HEK293 (cell line): ENCODE data around the gene TMEM145.

Experiments
- CTCF ChIA-PET: fragments of 350-600 bp; formaldehyde crosslinking; extraction: SDS; loops from one replicate; lab custom pipeline; 2021; ENCODE audit warnings: antibody characterized with exemption; lab: Yijun Ruan, JAX
- POLR2A ChIA-PET: fragments of 300-600 bp; formaldehyde crosslinking; extraction: SDS; loops from one replicate; lab custom pipeline; 2020; ENCODE audit warnings: antibody characterized with exemption, inconsistent platforms; lab: Yijun Ruan, JAX
- H3K27ac ChIP-seq: fragments of 200-500 bp; sonication (Bioruptor generic); 2 replicates; pipeline ENCODE4 v1.5.1; 2014; ENCODE audit warnings: low read depth, low read length, control low read depth, inconsistent platforms; ENCODE audit errors: extremely low read depth
- H3K36me3 ChIP-seq, 2 experiments: fragments of 200-500 bp in 1 of 2; sonication (Bioruptor generic) in 1 of 2; 1 replicate in 1 of 2; 2 replicates in 1 of 2; pipeline ENCODE4 v1.5.1; 2014 to 2017; ENCODE audit warnings: inconsistent platforms in 2 of 2, low read length in 2 of 2; ENCODE audit not compliant: control insufficient read depth in 2 of 2, insufficient read depth in 1 of 2
- H3K4me1 ChIP-seq: fragments of 200-500 bp; sonication (Bioruptor generic); 2 replicates; pipeline ENCODE4 v1.5.1; 2014; ENCODE audit warnings: mild to moderate bottlenecking, low read length, inconsistent platforms; ENCODE audit not compliant: control insufficient read depth, insufficient read depth
- H3K4me3 ChIP-seq: 2 replicates; pipeline ENCODE4 v1.5.1; 2011; ENCODE audit warnings: low read depth, mild to moderate bottlenecking, control low read depth, low read length, moderate library complexity
- H3K9me3 ChIP-seq: fragments of 200-500 bp; sonication (Bioruptor generic); 2 replicates; pipeline ENCODE4 v1.5.1; 2014; ENCODE audit warnings: low read depth, low read length, inconsistent platforms; ENCODE audit not compliant: control insufficient read depth, insufficient read depth
- GLIS1 ChIP-seq: fragments of 450-650 bp; formaldehyde crosslinking; IDR thresholded peaks from 2 replicates; pipeline ENCODE4 v1.5.1; 2016; ENCODE audit warnings: missing biosample characterization, missing genetic modification characterization
- GLIS2 ChIP-seq: fragments of 450-650 bp; formaldehyde crosslinking; IDR thresholded peaks from 2 replicates; pipeline ENCODE4 v1.5.1; 2016; ENCODE audit warnings: missing biosample characterization, missing genetic modification characterization
- IKZF3 ChIP-seq: fragments of 450-650 bp; IDR thresholded peaks from 2 replicates; pipeline ENCODE4 v1.5.0; 2018; ENCODE audit warnings: missing biosample characterization, mild to moderate bottlenecking, missing genetic modification characterization, moderate library complexity
- KLF17 ChIP-seq: fragments of 450-650 bp; formaldehyde crosslinking; IDR thresholded peaks from 2 replicates; pipeline ENCODE4 v1.5.1; 2016; ENCODE audit warnings: missing biosample characterization, missing genetic modification characterization
- KLF7 ChIP-seq: fragments of 450-650 bp; formaldehyde crosslinking; IDR thresholded peaks from 2 replicates; pipeline ENCODE4 v1.5.1; 2016; ENCODE audit warnings: missing biosample characterization, missing genetic modification characterization, borderline replicate concordance
- YY2 ChIP-seq: fragments of 450-650 bp; formaldehyde crosslinking; IDR thresholded peaks from 2 replicates; pipeline ENCODE4 v1.5.1; 2016; ENCODE audit warnings: missing biosample characterization, missing genetic modification characterization
- ZBTB48 ChIP-seq: fragments of 450-650 bp; formaldehyde crosslinking; IDR thresholded peaks from 2 replicates; pipeline ENCODE4 v1.5.1; 2016; ENCODE audit warnings: missing biosample characterization, missing genetic modification characterization
- ZBTB8A ChIP-seq: fragments of 450-650 bp; formaldehyde crosslinking; IDR thresholded peaks from 2 replicates; pipeline ENCODE4 v1.5.1; 2016; ENCODE audit warnings: missing biosample characterization, missing genetic modification characterization
- ZFP69B ChIP-seq: fragments of 450-650 bp; formaldehyde crosslinking; IDR thresholded peaks from 2 replicates; pipeline ENCODE4 v1.5.1; 2016; ENCODE audit warnings: missing biosample characterization, missing genetic modification characterization
- ZNF10 ChIP-seq: fragments of 450-650 bp; formaldehyde crosslinking; IDR thresholded peaks from 2 replicates; pipeline ENCODE4 v1.5.1; 2017; ENCODE audit warnings: missing biosample characterization, missing genetic modification characterization
- ZNF23 ChIP-seq: fragments of 450-650 bp; formaldehyde crosslinking; IDR thresholded peaks from 2 replicates; pipeline ENCODE4 v1.5.1; 2016; ENCODE audit warnings: missing biosample characterization, missing genetic modification characterization, borderline replicate concordance
- ZNF354C ChIP-seq: fragments of 450-650 bp; formaldehyde crosslinking; IDR thresholded peaks from 2 replicates; pipeline ENCODE4 v1.5.1; 2016; ENCODE audit warnings: missing biosample characterization, missing genetic modification characterization, low read depth, borderline replicate concordance
- ZNF366 ChIP-seq: fragments of 450-650 bp; formaldehyde crosslinking; conservative IDR thresholded peaks from 2 replicates; pipeline ENCODE4 v1.5.1; 2016; ENCODE audit warnings: missing biosample characterization, missing genetic modification characterization
- ZNF521 ChIP-seq: fragments of 450-650 bp; formaldehyde crosslinking; IDR thresholded peaks from 2 replicates; pipeline ENCODE4 v1.5.1; 2017; ENCODE audit warnings: missing biosample characterization, mild to moderate bottlenecking, missing genetic modification characterization
- ZNF530 ChIP-seq: fragments of 450-650 bp; formaldehyde crosslinking; IDR thresholded peaks from 2 replicates; pipeline ENCODE4 v1.5.1; 2016; ENCODE audit warnings: low read depth, missing biosample characterization, missing genetic modification characterization
- ZNF561 ChIP-seq: fragments of 450-650 bp; IDR thresholded peaks from 2 replicates; pipeline ENCODE4 v1.5.1; 2018; ENCODE audit warnings: missing biosample characterization, missing genetic modification characterization, borderline replicate concordance
- ZNF623 ChIP-seq: fragments of 450-650 bp; formaldehyde crosslinking; IDR thresholded peaks from 2 replicates; pipeline ENCODE4 v1.5.1; 2016; ENCODE audit warnings: missing biosample characterization, missing genetic modification characterization
- ZNF624 ChIP-seq: fragments of 450-650 bp; formaldehyde crosslinking; IDR thresholded peaks from 2 replicates; pipeline ENCODE4 v1.5.1; 2017; ENCODE audit warnings: missing biosample characterization, missing genetic modification characterization
- ZNF629 ChIP-seq: fragments of 450-650 bp; formaldehyde crosslinking; IDR thresholded peaks from 2 replicates; pipeline ENCODE4 v1.5.1; 2017; ENCODE audit warnings: missing biosample characterization, missing genetic modification characterization
- ZNF830 ChIP-seq: fragments of 450-650 bp; IDR thresholded peaks from 2 replicates; pipeline ENCODE4 v1.5.0; 2018; ENCODE audit warnings: missing biosample characterization, missing genetic modification characterization, low read depth, mild to moderate bottlenecking, moderate library complexity
- ZNF837 ChIP-seq: fragments of 450-650 bp; formaldehyde crosslinking; IDR thresholded peaks from 2 replicates; pipeline ENCODE4 v1.5.1; 2016; ENCODE audit warnings: missing biosample characterization, missing genetic modification characterization
- ZNF843 ChIP-seq: fragments of 450-650 bp; formaldehyde crosslinking; IDR thresholded peaks from 2 replicates; pipeline ENCODE4 v1.5.1; 2016; ENCODE audit warnings: missing biosample characterization, missing genetic modification characterization
- ZSCAN4 ChIP-seq: fragments of 450-650 bp; formaldehyde crosslinking; IDR thresholded peaks from 2 replicates; pipeline ENCODE4 v1.5.1; 2017; ENCODE audit warnings: missing biosample characterization, missing genetic modification characterization
- TF ChIP-seq, protein P1 (sequence below): fragments of 450-650 bp; formaldehyde crosslinking; IDR thresholded peaks from 2 replicates; pipeline ENCODE4 v1.5.1; 2016; ENCODE audit warnings: missing biosample characterization, missing genetic modification characterization

Gene TMEM145

GRCh38 chr19:42286349-42287016 is 26.6 kb upstream of the TMEM145 start (continued):
- TF ChIP-seq KLF17 (tag by site-specific recombination) = 0 out of 2 replicates have a peak, but pooled peaks have one; percentile 25
- no peak for TF ChIP-seq YY2 (tag by site-specific recombination)
- TF ChIP-seq GLIS1 (tag by site-specific recombination) = no peak
- no peak for TF ChIP-seq ZNF23 (tag by site-specific recombination)
- no peak for TF ChIP-seq ZNF561 (tag by site-specific recombination)
- no peak for TF ChIP-seq ZNF623 (tag by site-specific recombination)
- TF ChIP-seq ZNF830 = no peak
- TF ChIP-seq, protein P1, sequence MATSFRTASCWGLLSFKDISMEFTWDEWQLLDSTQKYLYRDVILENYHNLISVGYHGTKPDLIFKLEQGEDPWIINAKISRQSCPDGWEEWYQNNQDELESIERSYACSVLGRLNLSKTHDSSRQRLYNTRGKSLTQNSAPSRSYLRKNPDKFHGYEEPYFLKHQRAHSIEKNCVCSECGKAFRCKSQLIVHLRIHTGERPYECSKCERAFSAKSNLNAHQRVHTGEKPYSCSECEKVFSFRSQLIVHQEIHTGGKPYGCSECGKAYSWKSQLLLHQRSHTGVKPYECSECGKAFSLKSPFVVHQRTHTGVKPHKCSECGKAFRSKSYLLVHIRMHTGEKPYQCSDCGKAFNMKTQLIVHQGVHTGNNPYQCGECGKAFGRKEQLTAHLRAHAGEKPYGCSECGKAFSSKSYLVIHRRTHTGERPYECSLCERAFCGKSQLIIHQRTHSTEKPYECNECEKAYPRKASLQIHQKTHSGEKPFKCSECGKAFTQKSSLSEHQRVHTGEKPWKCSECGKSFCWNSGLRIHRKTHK (tag by site-specific recombination) = no peak
- no peak for TF ChIP-seq KLF7 (tag by site-specific recombination)
- TF ChIP-seq ZBTB8A (tag by site-specific recombination) = no peak
- TF ChIP-seq ZFP69B = no peak
- TF ChIP-seq IKZF3 (tag by site-specific recombination) = no peak
- peak; percentile 32; the same call in 1 of the 2 replicates for TF ChIP-seq GLIS2
- no peak for TF ChIP-seq ZSCAN4 (tag by site-specific recombination)
- TF ChIP-seq ZNF366 (tag by site-specific recombination) = no peak
- TF ChIP-seq ZNF843 (tag by site-specific recombination) = no peak
- no peak for TF ChIP-seq ZNF629 (tag by site-specific recombination)
- no peak for TF ChIP-seq ZNF837
- TF ChIP-seq ZNF521 (tag by site-specific recombination) = no peak
- no peak for TF ChIP-seq ZNF624 (tag by site-specific recombination)
- no peak for TF ChIP-seq ZNF530 (tag by site-specific recombination)
- TF ChIP-seq ZNF354C = no peak
- TF ChIP-seq, all 188 proteins: peak for 8

GRCh38 chr19:42287017-42287826 is 25.9 kb upstream of the TMEM145 start:
- peak; percentile 39; the same call in 1 of the 2 replicates for TF ChIP-seq GLIS2
- no peak for TF ChIP-seq ZBTB48 (tag by site-specific recombination)
- no peak for TF ChIP-seq ZNF23 (tag by site-specific recombination)
- TF ChIP-seq ZNF10 (tag by site-specific recombination) = peak; percentile 61; the same call in 1 of the 2 replicates
- Histone ChIP-seq H3K4me3 (no peak overlapping the region), H3K27ac (peak overlapping the region; percentile 24; the same call in 1 of the 2 replicates), H3K9me3 (no peaks in the 10 kb centered on the region), H3K4me1 (peaks cover 30% of the 10 kb centered on the region), H3K36me3 (peaks cover 0 to 56% of the 10 kb centered on the region in 2 experiments; a peak in 2 of 3 replicates)
- ChIA-PET POLR2A (interaction anchor here (0.6 to 2.1 kb wide), 3 partner anchors 9 to 44 kb away, joined by 4 to 5 read pairs (median 4); no protein-coding TSS in a partner anchor), CTCF (interaction anchor here (0.6 to 3.6 kb wide), 4 partner anchors 8 to 51 kb away, joined by 3 to 16 read pairs (median 6); no protein-coding TSS in a partner anchor)
